Osteoblast (primary cell): ENCODE data around the gene IKZF2. TPM values are rescaled to one million over a fixed set of nuclear protein-coding genes. Genes with fewer than 3 reads are reported as not detected.

Experiments used
- DNase-seq: peaks from one replicate; pipeline ENCODE4 v3.0.0; 2011; ENCODE audit warnings: low spot score, mixed read lengths; ENCODE audit not compliant: insufficient read length; ENCODE audit errors: missing footprints
- H2AFZ ChIP-seq: 2 replicates; pipeline ENCODE4 v1.6.0; 2011; ENCODE audit warnings: mild to moderate bottlenecking, low read length
- H3K27ac ChIP-seq: 2 replicates; pipeline ENCODE4 v1.5.1; 2011; ENCODE audit warnings: mild to moderate bottlenecking, low read depth, low read length, moderate library complexity
- H3K27me3 ChIP-seq: 2 replicates; pipeline ENCODE4 v1.6.0; 2012; ENCODE audit warnings: mild to moderate bottlenecking, control low read depth, inconsistent platforms, low read length, moderate library complexity; ENCODE audit not compliant: insufficient read depth
- H3K36me3 ChIP-seq: 2 replicates; pipeline ENCODE4 v1.5.1; 2011; ENCODE audit warnings: mild to moderate bottlenecking, low read length, control low read depth, moderate library complexity; ENCODE audit not compliant: insufficient read depth
- H3K4me1 ChIP-seq: 2 replicates; pipeline ENCODE4 v1.5.1; 2011; ENCODE audit warnings: mild to moderate bottlenecking, low read length, control low read depth, moderate library complexity; ENCODE audit not compliant: insufficient read depth
- H3K4me2 ChIP-seq: 2 replicates; pipeline ENCODE4 v1.6.0; 2011; ENCODE audit warnings: mild to moderate bottlenecking, low read length; ENCODE audit not compliant: insufficient read depth
- H3K4me3 ChIP-seq: fragments of 200-600 bp; sonication (generic); 3 replicates; pipeline ENCODE4 v1.5.1; 2012; ENCODE audit warnings: mild to moderate bottlenecking, low read length, inconsistent platforms; ENCODE audit not compliant: insufficient read depth
- H3K79me2 ChIP-seq: 2 replicates; pipeline ENCODE4 v1.6.0; 2012; ENCODE audit warnings: mild to moderate bottlenecking, low read length, control low read depth, inconsistent platforms; ENCODE audit not compliant: insufficient read depth
- H3K9me3 ChIP-seq: 2 replicates; pipeline ENCODE4 v1.5.1; 2011; ENCODE audit warnings: low read depth, low read length, control low read depth
- H4K20me1 ChIP-seq: 2 replicates; pipeline ENCODE4 v1.6.0; 2012; ENCODE audit warnings: mild to moderate bottlenecking, low read length, control low read depth; ENCODE audit not compliant: insufficient read depth
- CTCF ChIP-seq: IDR thresholded peaks from 2 replicates; pipeline ENCODE4 v1.5.1; 2011; ENCODE audit warnings: mild to moderate bottlenecking, low read depth, low read length, moderate library complexity; ENCODE audit errors: extremely low read depth
- total RNA-seq: library from RNA; depleted of rRNA; stranded (reverse); fragments of >200 nt; gene quantifications from 2 replicates; pipeline ENCODE4 v1.2.3, GENCODE V29; 2012

The IKZF2 gene
- total RNA-seq, 1 donor: 11.9 TPM

GRCh38 chr2:213079756-213080155 is 71.7 kb downstream of the IKZF2 start:
- H3K36me3 ChIP-seq: no peaks in the 10 kb centered on the region
- H2AFZ ChIP-seq: no peak overlapping the region
- H3K4me1 ChIP-seq: no peaks in the 10 kb centered on the region
- H3K27ac ChIP-seq: no peak overlapping the region
- no peaks in the 10 kb centered on the region for H4K20me1 ChIP-seq
- H3K4me2 ChIP-seq: no peak overlapping the region
- no peak for TF ChIP-seq CTCF
- H3K9me3 ChIP-seq: no peaks in the 10 kb centered on the region
- H3K4me3 ChIP-seq: no peak overlapping the region
- no peaks in the 10 kb centered on the region for H3K27me3 ChIP-seq
- DNase-seq: no peak
- no peaks in the 10 kb centered on the region for H3K79me2 ChIP-seq

- H3K4me3 ChIP-seq: no peak overlapping the region
- H3K4me1 ChIP-seq: no peaks in the 10 kb centered on the region
- no peaks in the 10 kb centered on the region for H3K9me3 ChIP-seq
- no peak overlapping the region for H3K4me2 ChIP-seq
- TF ChIP-seq CTCF: no peak
- H4K20me1 ChIP-seq: no peaks in the 10 kb centered on the region
- H3K36me3 ChIP-seq: no peaks in the 10 kb centered on the region
- no peaks in the 10 kb centered on the region for H3K27me3 ChIP-seq
- H3K27ac ChIP-seq: no peak overlapping the region
- H3K79me2 ChIP-seq: no peaks in the 10 kb centered on the region
- H2AFZ ChIP-seq: no peak overlapping the region
- no peak for DNase-seq
Observed at GRCh38 chr2:213078686-213079085, 72.7 kb downstream of the IKZF2 start.

GRCh38 chr2:213069531-213069930 is 81.9 kb downstream of the IKZF2 start:
- peaks cover 24% of the 10 kb centered on the region for H3K4me1 ChIP-seq
- H4K20me1 ChIP-seq: no peaks in the 10 kb centered on the region
- H3K27me3 ChIP-seq: no peaks in the 10 kb centered on the region
- DNase-seq: no peak
- H3K9me3 ChIP-seq: no peaks in the 10 kb centered on the region
- no peak overlapping the region for H3K4me3 ChIP-seq
- H3K4me2 ChIP-seq: no peak overlapping the region
- TF ChIP-seq CTCF: no peak
- no peak overlapping the region for H3K27ac ChIP-seq
- no peak overlapping the region for H2AFZ ChIP-seq
- H3K36me3 ChIP-seq: no peaks in the 10 kb centered on the region
- H3K79me2 ChIP-seq: no peaks in the 10 kb centered on the region

GRCh38 chr2:213068676-213069359 is 82.6 kb downstream of the IKZF2 start:
- DNase-seq: no peak
- no peaks in the 10 kb centered on the region for H4K20me1 ChIP-seq
- no peaks in the 10 kb centered on the region for H3K36me3 ChIP-seq
- H3K27ac ChIP-seq: no peak overlapping the region
- peaks cover 24% of the 10 kb centered on the region for H3K4me1 ChIP-seq
- no peak overlapping the region for H2AFZ ChIP-seq
- no peaks in the 10 kb centered on the region for H3K9me3 ChIP-seq
- no peak for TF ChIP-seq CTCF
- H3K79me2 ChIP-seq: no peaks in the 10 kb centered on the region
- no peaks in the 10 kb centered on the region for H3K27me3 ChIP-seq
- no peak overlapping the region for H3K4me3 ChIP-seq
- no peak overlapping the region for H3K4me2 ChIP-seq
